LNCaP clone FGC (cell line): Measurements from ENCODE around the gene MTA1.

Experiments used
- DNase-seq: peaks from one replicate; pipeline ENCODE4 v3.0.0-alpha.2; 2011; ENCODE audit warnings: low read depth
- H3K4me3 ChIP-seq: 2 replicates; pipeline ENCODE4 v1.5.1; 2011; ENCODE audit warnings: mild to moderate bottlenecking, low read depth, low read length, control low read depth
- TF ChIP-seq, protein P1 (sequence below): IDR thresholded peaks from 2 replicates; pipeline ENCODE4 v1.5.1; 2012; ENCODE audit warnings: mild to moderate bottlenecking; ENCODE audit not compliant: control insufficient read depth, insufficient read depth; ENCODE audit errors: extremely low read depth

The MTA1 gene

DNA sequence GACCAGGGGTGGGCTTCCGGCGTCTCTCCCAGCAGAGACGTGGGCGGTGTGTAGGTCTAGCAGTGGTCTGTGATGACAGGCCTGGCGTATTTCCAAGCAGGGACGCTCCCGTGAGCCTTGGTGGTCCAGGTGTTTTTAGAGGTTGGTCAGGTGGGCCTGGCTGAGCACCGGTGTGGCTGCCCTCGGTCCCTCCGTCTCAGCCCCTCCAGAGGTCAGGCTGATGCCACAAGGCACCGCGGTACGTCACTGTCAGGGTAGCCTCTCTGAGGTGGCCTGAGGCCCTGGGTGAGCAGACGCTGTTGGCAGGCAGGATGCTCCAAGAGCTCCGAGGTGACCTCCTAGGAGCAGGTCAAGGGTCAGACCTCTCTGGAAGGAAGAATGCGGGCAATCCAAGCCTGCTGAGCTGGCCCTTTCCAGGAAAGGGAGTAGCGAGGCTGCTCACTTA lies 13.6 kb downstream of the MTA1 start:
- no peak for DNase-seq
- H3K4me3 ChIP-seq: no peak overlapping the region
- TF ChIP-seq, protein P1, sequence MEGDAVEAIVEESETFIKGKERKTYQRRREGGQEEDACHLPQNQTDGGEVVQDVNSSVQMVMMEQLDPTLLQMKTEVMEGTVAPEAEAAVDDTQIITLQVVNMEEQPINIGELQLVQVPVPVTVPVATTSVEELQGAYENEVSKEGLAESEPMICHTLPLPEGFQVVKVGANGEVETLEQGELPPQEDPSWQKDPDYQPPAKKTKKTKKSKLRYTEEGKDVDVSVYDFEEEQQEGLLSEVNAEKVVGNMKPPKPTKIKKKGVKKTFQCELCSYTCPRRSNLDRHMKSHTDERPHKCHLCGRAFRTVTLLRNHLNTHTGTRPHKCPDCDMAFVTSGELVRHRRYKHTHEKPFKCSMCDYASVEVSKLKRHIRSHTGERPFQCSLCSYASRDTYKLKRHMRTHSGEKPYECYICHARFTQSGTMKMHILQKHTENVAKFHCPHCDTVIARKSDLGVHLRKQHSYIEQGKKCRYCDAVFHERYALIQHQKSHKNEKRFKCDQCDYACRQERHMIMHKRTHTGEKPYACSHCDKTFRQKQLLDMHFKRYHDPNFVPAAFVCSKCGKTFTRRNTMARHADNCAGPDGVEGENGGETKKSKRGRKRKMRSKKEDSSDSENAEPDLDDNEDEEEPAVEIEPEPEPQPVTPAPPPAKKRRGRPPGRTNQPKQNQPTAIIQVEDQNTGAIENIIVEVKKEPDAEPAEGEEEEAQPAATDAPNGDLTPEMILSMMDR: no peak

- no peak overlapping the region for H3K4me3 ChIP-seq
- TF ChIP-seq, protein P1: no peak
- DNase-seq: no peak
Measured at GRCh38 chr14:105436402-105436801, 16.8 kb downstream of the MTA1 start.

DNA sequence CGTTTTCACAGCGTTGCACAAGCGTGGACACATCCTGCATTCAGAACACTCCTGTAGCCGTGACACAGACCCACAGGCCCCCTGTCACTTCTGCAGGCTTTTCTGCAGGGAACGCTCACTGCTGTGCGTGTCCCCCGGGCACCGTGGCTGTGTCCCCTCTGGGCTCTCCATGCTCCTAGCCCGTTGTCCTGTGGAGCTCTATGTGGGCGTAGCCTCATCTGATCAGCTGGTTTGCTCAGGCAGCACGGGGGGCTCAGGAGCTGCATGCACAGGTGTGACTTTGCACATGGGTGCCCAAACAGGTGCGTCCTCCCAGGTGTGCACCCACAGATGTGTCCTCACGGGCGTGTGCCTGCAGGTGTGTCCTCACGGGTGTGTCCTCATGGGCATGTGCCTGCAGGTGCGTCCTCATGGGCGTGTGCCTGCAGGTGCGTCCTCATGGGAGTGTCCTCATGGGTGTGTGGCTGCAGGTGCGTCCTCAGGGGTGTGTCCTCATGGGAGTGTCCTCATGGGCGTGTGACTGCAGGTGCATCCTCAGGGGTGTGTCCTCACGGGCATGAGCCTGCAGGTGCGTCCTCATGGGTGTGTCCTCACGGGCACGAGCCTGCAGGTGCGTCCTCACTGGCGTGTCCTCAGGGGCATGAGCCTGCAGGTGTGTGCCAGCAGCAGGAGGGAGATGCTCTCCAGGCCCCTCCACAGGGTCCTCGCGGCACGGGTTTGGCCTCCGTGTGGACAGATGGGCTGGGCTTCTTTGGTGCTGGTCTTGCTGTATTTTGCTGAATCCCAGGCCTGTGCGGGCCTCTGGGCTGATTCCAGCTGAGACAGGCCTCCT lies 17.5 kb downstream of the MTA1 start:
- no peak for DNase-seq
- H3K4me3 ChIP-seq: no peak overlapping the region
- TF ChIP-seq, protein P1: no peak

DNA sequence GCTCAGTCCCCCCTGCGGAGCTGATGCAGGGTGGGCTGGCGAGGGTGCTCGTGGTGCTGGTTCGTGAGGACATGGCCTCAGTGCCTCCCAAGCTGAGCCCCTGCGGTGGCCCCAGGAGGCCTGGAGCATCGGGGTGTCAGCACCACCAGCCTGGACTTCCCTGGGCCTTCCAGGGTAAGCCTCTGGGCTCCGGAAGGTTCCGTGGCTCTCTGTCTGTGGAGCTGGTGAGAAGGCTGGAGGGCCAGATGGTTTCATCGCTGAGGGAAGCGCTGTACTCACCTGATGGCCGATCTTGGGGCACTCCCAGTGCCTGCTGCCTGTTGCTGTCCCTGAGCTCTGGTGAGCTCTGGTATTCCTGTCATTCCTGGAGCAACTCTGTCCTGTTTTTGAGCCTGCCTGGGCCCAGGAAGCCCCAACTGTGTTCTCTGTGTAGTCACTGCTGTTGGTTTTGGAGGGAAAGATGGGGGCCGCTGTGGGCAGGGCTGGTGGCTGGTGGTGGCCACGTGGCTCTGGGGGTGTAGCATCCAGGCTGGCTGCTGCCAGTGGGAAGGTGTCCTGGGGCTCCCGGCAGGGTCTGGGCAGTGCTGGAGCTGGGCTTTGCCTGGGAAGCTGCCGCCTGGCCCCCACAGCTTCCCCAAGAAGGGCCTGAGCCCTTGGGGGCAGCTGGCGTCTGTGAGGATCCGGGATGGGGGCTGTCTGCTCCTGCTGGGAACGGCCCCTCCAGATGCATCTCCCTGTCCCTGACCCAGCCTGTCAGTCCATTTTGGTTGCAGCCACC lies 18.3 kb downstream of the MTA1 start:
- no peak overlapping the region for H3K4me3 ChIP-seq
- no peak for DNase-seq
- TF ChIP-seq, protein P1: no peak

DNA sequence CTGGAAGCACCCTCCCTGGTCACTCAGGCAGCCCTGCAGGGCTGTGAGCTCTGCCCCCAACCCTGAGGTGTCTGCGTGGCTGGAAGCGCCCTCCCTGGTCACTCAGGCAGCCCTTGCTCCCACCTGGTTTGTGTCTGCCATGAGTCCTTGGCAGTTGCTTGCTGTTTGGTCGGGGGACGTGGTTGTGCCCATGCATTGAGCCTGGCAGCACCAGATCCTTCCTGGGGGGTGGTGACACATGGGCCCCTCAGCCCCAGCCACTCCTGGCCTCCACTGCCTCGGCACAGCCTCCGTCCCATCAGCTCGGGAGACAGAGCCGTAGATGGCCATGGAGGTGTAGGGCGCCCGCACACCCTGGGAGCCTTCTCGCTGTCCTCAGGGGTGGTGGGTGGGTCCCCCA lies 19.6 kb downstream of the MTA1 start:
- TF ChIP-seq, protein P1: no peak
- DNase-seq: no peak
- no peak overlapping the region for H3K4me3 ChIP-seq

DNA sequence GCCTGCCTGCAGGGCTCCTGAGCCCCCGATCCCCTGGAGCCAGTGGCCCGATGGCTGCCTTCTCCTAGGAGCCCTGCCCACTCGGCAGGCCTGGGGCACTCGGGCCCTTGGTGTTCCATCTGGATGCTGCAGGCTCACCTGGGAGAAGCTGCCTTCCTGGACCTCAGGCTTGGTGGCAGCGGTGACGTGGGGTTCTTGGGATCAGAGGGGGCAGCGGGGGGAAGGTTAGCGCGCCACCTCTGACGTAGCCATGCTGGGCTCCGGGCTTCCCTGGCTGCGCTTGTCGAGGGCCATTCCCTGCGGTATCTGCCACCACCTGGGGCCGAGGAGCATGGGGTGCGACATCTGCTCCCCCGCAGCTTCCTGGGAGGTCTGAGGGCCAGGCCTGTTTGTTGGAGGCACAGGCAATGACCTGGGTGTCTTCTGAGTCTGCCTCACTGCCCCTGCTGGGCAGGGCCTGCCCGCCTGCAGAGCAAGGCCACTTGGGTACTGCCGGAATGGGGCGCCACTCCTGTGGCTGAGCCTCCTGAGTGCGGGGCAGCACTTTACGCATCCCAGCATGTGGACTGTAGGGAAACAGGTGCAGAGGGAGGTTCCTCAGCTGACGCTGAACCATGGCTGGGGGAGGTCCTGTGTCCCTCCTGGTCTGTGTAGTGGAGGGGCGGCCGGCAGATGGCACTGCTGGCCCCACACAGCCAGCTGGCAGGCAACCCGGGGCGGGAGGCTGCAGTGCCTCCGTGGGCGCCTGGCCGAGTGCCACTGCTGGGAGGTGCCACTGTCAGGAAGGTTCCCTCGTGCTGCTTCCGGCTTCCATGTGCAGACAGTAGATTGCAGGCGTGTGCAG lies 20.3 kb downstream of the MTA1 start:
- DNase-seq: no peak
- TF ChIP-seq, protein P1: no peak
- H3K4me3 ChIP-seq: no peak overlapping the region
